ENCODE data around the gene CFAP20.

Gene CFAP20

DNA sequence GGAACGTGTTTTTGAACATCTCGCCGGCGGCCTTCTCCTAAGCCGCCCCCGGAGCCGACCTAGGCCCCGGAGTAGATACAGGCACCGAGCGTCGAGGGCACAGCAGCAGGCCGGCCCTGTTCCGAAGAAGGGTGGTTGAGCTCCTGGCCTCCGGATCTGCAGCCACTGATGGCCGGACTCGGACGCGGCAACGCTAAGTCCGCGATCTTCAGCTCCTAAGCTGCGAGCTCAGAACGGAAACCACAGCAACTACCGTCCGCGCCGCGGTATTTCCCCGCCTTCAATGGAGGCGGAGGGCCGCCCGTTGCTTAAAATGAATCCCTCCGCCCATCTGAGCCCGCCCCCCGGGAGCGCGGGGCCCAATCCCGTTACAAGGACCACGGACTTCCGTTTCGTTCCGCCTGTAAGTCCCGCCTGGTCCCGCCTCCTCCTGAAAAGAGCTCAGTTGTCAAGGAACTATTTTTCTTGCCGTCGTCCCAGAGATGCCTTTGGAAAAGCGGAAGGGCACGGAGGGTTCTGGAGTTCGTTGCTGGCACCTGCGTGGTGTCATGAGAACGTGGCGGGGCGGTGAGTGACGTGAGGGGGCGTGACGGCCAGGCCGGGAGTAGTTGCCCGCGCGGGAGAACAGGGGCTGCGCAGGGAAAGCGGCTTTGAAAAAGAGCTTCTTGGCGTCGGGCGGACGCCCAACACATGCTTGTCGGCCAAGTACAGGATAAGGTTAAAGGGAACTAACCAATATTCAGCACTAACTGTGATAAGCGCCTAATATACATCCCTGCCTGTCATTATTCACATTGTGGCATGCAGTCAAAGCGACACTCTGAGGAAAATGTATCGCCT lies at the start of gene CFAP20:
CFAP20 (minus strand) TSS at position 285 of the 840 bp plus-strand sequence; CDS start at position 19, 266 bp downstream.
- peaks cover 17% of the 10 kb centered on the region for H3K4me1 ChIP-seq (ENCODE audit: control insufficient read depth, insufficient read depth, low read length)

DNA sequence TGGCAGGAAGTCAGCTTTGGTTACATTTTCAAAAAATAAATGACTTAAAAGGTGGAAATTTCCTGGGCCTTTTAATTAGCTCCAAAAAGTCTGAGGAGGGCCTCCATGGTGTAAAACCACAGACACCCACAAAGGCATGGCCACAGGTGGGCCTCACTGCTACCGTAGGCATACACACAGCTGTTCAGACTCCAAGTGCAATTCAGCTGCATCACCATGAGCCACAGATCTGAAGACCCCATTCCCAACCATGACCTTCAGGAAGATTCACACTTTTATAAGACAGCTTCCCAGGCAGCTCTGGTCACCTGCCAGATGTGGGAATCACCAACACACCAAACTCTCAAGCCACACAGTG lies 48.2 kb upstream of the CFAP20 start:
- Histone ChIP-seq H3K36me3 (ENCODE audit: control insufficient read depth, insufficient read depth, low read length) (no peaks in the 10 kb centered on the region), H3K4me3 (ENCODE audit: low read length) (no peak overlapping the region), H3K27me3 (ENCODE audit: control insufficient read depth, insufficient read depth, low read length) (no peaks in the 10 kb centered on the region), H3K4me1 (ENCODE audit: control insufficient read depth, insufficient read depth, low read length) (no peaks in the 10 kb centered on the region), H3K9me3 (ENCODE audit: control insufficient read depth, low read length) (no peaks in the 10 kb centered on the region), H3K9ac (ENCODE audit: low read length) (no peak overlapping the region)

More for the DNA sequence above, at the start of gene CFAP20:
- Histone ChIP-seq H3K9me3 (ENCODE audit: control insufficient read depth, low read length) (no peaks in the 10 kb centered on the region), H3K9ac (ENCODE audit: low read length) (peak within 1 kb of the TSS; percentile 86), H3K4me3 (ENCODE audit: low read length) (peak within 1 kb of the TSS; percentile 95), H3K36me3 (ENCODE audit: control insufficient read depth, insufficient read depth, low read length) (no peaks in the 10 kb centered on the region), H3K27me3 (ENCODE audit: control insufficient read depth, insufficient read depth, low read length) (no peaks in the 10 kb centered on the region)

DNA sequence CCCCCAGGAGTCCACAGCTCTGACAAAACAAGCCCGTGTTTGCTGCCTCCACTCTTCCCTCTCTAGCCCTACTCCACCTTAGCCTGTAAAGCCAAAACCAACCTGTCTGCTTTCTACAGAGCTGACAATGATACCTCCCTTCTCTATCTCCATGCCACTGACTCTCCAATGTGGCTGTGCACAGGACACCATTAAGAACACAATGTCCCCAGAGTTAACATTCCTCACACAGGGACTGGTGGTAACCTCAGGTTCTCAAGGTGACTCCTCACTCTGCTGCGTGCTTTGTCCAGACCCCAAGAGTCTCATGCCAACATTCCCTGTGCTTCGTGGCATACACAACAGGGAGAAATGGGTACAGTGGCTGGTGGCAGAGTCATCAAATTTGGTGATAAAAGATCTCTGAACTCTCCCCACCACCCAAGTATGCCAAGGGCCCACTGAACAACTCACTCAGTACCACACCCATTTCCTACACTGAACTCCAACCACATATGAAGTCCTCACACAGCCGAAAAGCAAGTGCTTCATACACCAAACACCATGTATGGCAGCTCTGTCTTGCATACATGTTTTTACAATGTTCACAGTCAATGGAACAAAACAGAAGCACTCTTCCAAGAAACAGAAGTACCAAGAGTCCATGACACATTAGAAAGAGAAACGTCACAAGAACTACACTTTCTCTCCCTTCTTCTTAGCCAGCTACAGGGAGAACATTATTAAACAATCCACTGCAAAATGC lies 47.6 kb upstream of the CFAP20 start:
- no peaks in the 10 kb centered on the region for H3K9me3 ChIP-seq (ENCODE audit: control insufficient read depth, low read length)
- H3K27me3 ChIP-seq (ENCODE audit: control insufficient read depth, insufficient read depth, low read length), result no peaks in the 10 kb centered on the region
- H3K36me3 ChIP-seq (ENCODE audit: control insufficient read depth, insufficient read depth, low read length), result no peaks in the 10 kb centered on the region
- no peak overlapping the region for H3K4me3 ChIP-seq (ENCODE audit: low read length)
- H3K9ac ChIP-seq (ENCODE audit: low read length), result no peak overlapping the region
- H3K4me1 ChIP-seq (ENCODE audit: control insufficient read depth, insufficient read depth, low read length), result no peaks in the 10 kb centered on the region

DNA sequence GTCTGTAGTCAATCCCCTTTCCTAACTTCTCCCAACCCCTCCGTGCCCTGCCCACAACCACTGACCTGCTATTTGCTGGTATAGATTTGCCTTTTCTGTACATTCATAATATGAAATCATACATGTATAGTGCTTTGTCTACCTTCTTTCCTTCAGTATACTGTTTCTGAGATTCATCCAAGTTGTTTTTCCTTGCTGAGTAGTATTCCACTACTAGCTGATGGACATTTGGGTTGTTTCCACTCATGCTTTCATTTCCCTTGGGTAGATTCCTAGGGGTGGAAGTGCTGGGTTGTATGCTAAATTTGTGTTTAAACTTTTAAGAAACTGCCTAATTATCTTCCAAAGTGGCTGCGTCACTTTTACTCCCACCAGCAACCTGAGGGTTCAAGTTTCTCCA lies 41.0 kb upstream of the CFAP20 start:
- H3K4me1 ChIP-seq (ENCODE audit: control insufficient read depth, insufficient read depth, low read length), result no peaks in the 10 kb centered on the region
- H3K27me3 ChIP-seq (ENCODE audit: control insufficient read depth, insufficient read depth, low read length), result no peaks in the 10 kb centered on the region
- H3K4me3 ChIP-seq (ENCODE audit: low read length), result no peak overlapping the region
- no peak overlapping the region for H3K9ac ChIP-seq (ENCODE audit: low read length)
- no peaks in the 10 kb centered on the region for H3K36me3 ChIP-seq (ENCODE audit: control insufficient read depth, insufficient read depth, low read length)
- H3K9me3 ChIP-seq (ENCODE audit: control insufficient read depth, low read length), result no peaks in the 10 kb centered on the region

DNA sequence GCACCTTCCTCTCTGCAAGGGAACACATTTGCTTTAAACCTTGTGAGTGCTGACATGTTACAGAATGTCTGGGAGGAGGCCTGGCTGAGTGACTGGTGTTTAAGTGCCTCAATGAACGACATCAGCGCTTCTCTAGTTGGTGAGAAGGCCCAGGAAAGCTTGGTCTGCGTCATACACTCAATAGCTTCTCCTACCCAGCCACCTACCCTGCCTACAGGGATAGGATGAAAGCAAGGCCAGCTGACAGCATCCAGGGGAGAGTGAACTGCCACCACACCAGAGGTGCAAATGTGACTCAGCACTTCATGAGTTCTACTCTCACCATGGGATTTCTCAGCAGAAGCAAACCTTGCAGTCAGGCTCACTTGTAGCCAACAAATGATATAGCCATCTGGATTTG lies 31.7 kb upstream of the CFAP20 start:
- H3K9me3 ChIP-seq (ENCODE audit: control insufficient read depth, low read length), result no peaks in the 10 kb centered on the region
- H3K27me3 ChIP-seq (ENCODE audit: control insufficient read depth, insufficient read depth, low read length), result no peaks in the 10 kb centered on the region
- H3K4me3 ChIP-seq (ENCODE audit: low read length), result no peak overlapping the region
- no peaks in the 10 kb centered on the region for H3K4me1 ChIP-seq (ENCODE audit: control insufficient read depth, insufficient read depth, low read length)
- no peak overlapping the region for H3K9ac ChIP-seq (ENCODE audit: low read length)
- no peaks in the 10 kb centered on the region for H3K36me3 ChIP-seq (ENCODE audit: control insufficient read depth, insufficient read depth, low read length)

DNA sequence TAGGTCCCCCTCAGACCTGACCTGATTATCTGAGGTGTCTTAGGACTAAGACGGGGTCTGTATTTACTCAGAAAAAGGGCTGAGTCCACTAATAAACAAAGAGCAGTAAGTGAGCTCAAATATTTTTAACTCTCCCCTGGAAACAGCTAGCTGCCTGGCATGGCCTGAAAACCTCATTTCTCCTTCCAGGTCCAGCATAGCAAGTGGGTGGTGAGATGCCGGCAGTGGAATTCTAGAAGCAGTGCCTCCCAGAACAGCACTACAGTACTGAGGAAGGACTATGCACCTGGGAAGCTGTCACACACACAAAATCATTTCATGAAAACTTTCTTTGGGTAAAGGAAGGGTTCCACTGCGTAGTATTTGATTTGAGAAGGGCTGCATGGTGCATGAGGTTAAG lies 29.5 kb upstream of the CFAP20 start:
- H3K27me3 ChIP-seq (ENCODE audit: control insufficient read depth, insufficient read depth, low read length), result no peaks in the 10 kb centered on the region
- no peak overlapping the region for H3K4me3 ChIP-seq (ENCODE audit: low read length)
- H3K9ac ChIP-seq (ENCODE audit: low read length), result no peak overlapping the region
- H3K36me3 ChIP-seq (ENCODE audit: control insufficient read depth, insufficient read depth, low read length), result no peaks in the 10 kb centered on the region
- no peaks in the 10 kb centered on the region for H3K9me3 ChIP-seq (ENCODE audit: control insufficient read depth, low read length)
- no peaks in the 10 kb centered on the region for H3K4me1 ChIP-seq (ENCODE audit: control insufficient read depth, insufficient read depth, low read length)

DNA sequence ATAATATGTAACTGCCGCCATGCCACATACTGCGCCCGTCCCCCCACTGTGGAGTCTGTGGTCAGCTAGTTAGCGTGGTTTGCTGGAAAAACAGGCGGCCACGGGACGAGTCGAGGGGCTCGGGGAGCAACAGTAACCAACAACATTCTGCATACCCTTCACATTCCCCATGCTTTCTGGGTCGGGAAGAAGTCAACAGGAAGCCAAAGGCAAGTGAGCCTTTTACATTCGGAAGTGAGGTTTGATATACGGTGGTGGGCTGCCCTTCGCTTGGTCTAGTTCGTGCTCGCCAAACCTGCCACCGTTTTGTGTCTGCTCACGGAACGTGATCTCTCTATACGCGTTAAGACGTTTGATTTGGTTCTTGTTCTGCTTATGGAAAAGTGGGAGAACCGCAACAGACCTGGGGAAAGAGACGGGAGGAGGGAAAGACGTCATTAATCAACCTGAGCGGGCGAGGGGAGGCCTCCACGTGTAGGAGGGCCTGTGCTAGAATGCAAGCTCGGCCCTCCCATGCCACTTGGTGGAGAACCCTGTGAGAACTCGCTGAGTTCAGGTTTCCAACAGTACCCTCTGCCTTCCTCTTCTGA lies 28.9 kb upstream of the CFAP20 start:
- H3K36me3 ChIP-seq (ENCODE audit: control insufficient read depth, insufficient read depth, low read length), result no peaks in the 10 kb centered on the region
- H3K4me1 ChIP-seq (ENCODE audit: control insufficient read depth, insufficient read depth, low read length), result no peaks in the 10 kb centered on the region
- H3K9ac ChIP-seq (ENCODE audit: low read length), result no peak overlapping the region
- H3K4me3 ChIP-seq (ENCODE audit: low read length), result no peak overlapping the region
- no peaks in the 10 kb centered on the region for H3K27me3 ChIP-seq (ENCODE audit: control insufficient read depth, insufficient read depth, low read length)
- no peaks in the 10 kb centered on the region for H3K9me3 ChIP-seq (ENCODE audit: control insufficient read depth, low read length)

DNA sequence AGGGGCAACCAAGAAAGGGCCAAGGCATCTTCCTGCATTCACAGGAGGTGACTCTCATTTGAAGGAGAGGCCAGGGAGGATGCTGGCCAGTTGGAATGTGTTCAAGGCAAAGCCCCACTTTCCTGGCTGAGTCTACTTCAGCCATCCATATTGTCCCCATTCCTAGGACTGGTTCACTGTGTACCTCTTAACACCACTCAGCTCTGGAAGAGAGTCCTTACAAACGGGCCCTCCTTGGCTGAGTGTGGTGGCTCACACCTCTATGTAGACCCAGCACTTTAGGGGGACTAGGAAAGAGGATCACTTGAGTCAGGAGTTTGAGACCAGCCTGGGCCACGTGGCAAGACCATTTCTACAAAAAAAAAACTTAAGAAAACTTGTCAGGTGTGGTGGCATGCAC lies 28.1 kb upstream of the CFAP20 start:
- Histone ChIP-seq H3K9me3 (ENCODE audit: control insufficient read depth, low read length) (no peaks in the 10 kb centered on the region), H3K27me3 (ENCODE audit: control insufficient read depth, insufficient read depth, low read length) (no peaks in the 10 kb centered on the region), H3K4me3 (ENCODE audit: low read length) (no peak overlapping the region), H3K36me3 (ENCODE audit: control insufficient read depth, insufficient read depth, low read length) (no peaks in the 10 kb centered on the region), H3K9ac (ENCODE audit: low read length) (no peak overlapping the region), H3K4me1 (ENCODE audit: control insufficient read depth, insufficient read depth, low read length) (peaks cover 2% of the 10 kb centered on the region)

DNA sequence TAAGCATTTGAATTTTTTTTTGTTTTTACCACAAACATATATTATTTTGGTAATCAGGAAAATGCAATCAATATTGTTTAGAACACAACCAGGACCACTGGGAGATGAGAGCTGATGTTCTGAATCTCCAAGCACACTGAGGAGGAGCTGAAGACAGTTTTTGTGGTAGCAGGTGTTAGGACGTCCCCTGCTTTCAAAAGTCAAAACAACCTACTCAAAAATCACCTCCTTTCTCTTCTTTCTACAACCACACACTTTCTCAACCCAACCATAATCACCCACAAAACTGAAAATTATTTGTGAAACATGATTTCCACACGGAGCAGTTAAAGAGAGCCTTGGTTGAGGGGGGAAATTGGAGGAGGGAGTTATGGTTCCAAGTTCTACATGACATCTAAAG lies 26.7 kb upstream of the CFAP20 start:
- H3K36me3 ChIP-seq (ENCODE audit: control insufficient read depth, insufficient read depth, low read length), result no peaks in the 10 kb centered on the region
- no peaks in the 10 kb centered on the region for H3K9me3 ChIP-seq (ENCODE audit: control insufficient read depth, low read length)
- H3K4me1 ChIP-seq (ENCODE audit: control insufficient read depth, insufficient read depth, low read length), result peaks cover 5% of the 10 kb centered on the region
- no peak overlapping the region for H3K4me3 ChIP-seq (ENCODE audit: low read length)
- H3K9ac ChIP-seq (ENCODE audit: low read length), result no peak overlapping the region
- H3K27me3 ChIP-seq (ENCODE audit: control insufficient read depth, insufficient read depth, low read length), result no peaks in the 10 kb centered on the region

DNA sequence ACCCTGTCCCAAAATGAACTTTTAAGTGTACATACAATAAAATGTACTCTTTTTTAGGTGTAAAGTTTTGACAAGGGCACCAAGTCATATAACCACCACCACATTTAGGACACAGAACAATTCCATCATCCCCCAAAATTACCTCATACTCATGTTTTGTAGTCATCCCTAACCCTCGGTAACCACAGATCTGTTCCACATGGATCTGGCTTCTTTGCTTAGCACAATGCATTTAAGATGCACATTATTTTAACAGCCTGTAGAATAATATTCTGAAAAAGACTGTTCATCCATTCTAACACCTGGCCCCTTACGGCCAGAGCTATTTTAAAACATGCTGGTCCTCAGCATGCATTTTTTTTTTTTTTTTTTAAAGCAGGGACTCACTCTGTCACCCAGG lies 25.2 kb upstream of the CFAP20 start:
- Histone ChIP-seq H3K4me1 (ENCODE audit: control insufficient read depth, insufficient read depth, low read length) (peaks cover 5% of the 10 kb centered on the region), H3K36me3 (ENCODE audit: control insufficient read depth, insufficient read depth, low read length) (no peaks in the 10 kb centered on the region), H3K9ac (ENCODE audit: low read length) (no peak overlapping the region), H3K4me3 (ENCODE audit: low read length) (no peak overlapping the region), H3K27me3 (ENCODE audit: control insufficient read depth, insufficient read depth, low read length) (no peaks in the 10 kb centered on the region), H3K9me3 (ENCODE audit: control insufficient read depth, low read length) (no peaks in the 10 kb centered on the region)

DNA sequence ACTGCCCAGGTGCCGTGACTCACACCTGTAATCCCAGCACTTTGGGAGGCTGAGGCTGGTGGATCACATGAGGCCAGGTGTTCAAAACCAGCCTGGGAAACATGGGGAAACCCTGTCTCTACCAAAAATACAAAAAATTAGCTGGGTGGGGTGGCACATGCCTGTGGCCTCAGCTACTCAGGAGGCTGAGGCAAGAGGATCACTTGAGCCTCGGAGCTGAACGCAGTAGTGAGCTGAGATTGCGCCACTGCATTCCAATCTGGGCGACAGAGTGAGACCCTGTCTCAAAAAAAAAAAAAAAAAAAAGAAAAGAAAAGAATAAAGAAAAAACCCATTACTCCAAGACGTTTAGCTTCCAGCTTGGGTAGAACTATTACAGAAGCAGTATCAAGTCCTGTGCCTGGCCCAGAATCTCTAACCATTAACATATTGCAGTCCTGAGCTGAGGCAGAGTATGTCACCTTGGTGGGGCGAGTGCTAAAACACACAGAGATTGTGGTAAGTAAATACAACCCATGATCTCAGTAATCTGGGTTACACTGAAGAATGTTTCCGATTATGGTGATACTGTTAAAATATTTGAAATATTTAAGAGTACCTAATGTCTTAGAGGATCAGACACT lies 23.2 kb upstream of the CFAP20 start:
- Histone ChIP-seq H3K9me3 (ENCODE audit: control insufficient read depth, low read length) (no peaks in the 10 kb centered on the region), H3K4me1 (ENCODE audit: control insufficient read depth, insufficient read depth, low read length) (peaks cover 5% of the 10 kb centered on the region), H3K27me3 (ENCODE audit: control insufficient read depth, insufficient read depth, low read length) (no peaks in the 10 kb centered on the region), H3K36me3 (ENCODE audit: control insufficient read depth, insufficient read depth, low read length) (no peaks in the 10 kb centered on the region), H3K9ac (ENCODE audit: low read length) (no peak overlapping the region), H3K4me3 (ENCODE audit: low read length) (no peak overlapping the region)

DNA sequence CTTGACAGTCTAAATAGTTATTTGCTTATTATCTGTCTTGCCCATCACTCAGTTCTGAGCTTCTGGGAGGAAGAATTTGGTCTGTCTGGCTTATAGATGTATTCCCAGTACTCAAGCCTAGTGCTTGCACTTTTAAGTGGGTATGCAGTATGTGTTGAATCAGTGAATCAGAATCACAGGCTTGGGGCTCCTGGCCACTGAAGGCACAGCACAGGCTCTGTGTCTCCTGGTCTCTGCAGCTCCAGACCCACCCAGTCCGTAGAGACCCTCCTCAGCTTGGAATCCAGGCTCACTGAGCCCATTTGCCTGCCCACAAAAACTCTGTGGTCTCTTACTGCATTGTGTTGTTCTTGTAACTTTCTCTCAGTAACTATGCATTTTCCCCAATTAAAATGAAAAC lies 19.3 kb upstream of the CFAP20 start:
- Histone ChIP-seq H3K9ac (ENCODE audit: low read length) (no peak overlapping the region), H3K36me3 (ENCODE audit: control insufficient read depth, insufficient read depth, low read length) (no peaks in the 10 kb centered on the region), H3K4me3 (ENCODE audit: low read length) (no peak overlapping the region), H3K4me1 (ENCODE audit: control insufficient read depth, insufficient read depth, low read length) (peaks cover 5% of the 10 kb centered on the region), H3K9me3 (ENCODE audit: control insufficient read depth, low read length) (no peaks in the 10 kb centered on the region), H3K27me3 (ENCODE audit: control insufficient read depth, insufficient read depth, low read length) (no peaks in the 10 kb centered on the region)

Data from mucosa of stomach (tissue), 1 donor.